GM19463 (cell line): Measurements from ENCODE around the gene ERBB4.
A peak's percentile ranks its signal among the peaks of the same experiment; 100 is the strongest.
"Not testable (repeated sequence)": the region's sequence is repeated elsewhere in the genome, so short reads cannot be mapped to it uniquely, and the experiment has no call there.

ENCODE experiments used
- ATAC-seq: cut with Tn5 transposase; IDR thresholded peaks from one replicate; pipeline ENCODE4 v1.9.1; 2021; ENCODE audit warnings: mild to moderate bottlenecking, moderate library complexity; ENCODE audit not compliant: unreplicated experiment

ERBB4 gene

GRCh38 chr2:212157012-212157411 lies 381.6 kb downstream of the ERBB4 start:
- no peak for ATAC-seq

GRCh38 chr2:212156088-212156487 lies 382.5 kb downstream of the ERBB4 start:
- ATAC-seq, result no peak

GRCh38 chr2:212154477-212154878 lies 384.1 kb downstream of the ERBB4 start:
- ATAC-seq, result no peak

GRCh38 chr2:212153923-212154322 lies 384.7 kb downstream of the ERBB4 start:
- ATAC-seq, result no peak

GRCh38 chr2:212147921-212148513 lies 390.6 kb downstream of the ERBB4 start:
- no peak for ATAC-seq

- no peak for ATAC-seq
Observed at GRCh38 chr2:212146416-212146815, 392.2 kb downstream of the ERBB4 start.

GRCh38 chr2:212145121-212145520 lies 393.5 kb downstream of the ERBB4 start:
- no peak for ATAC-seq

- no peak for ATAC-seq
Observed at GRCh38 chr2:212142631-212143030, 396.0 kb downstream of the ERBB4 start.

- ATAC-seq, result no peak
Observed at GRCh38 chr2:212141499-212141898, 397.1 kb downstream of the ERBB4 start.

- peak; percentile 59 for ATAC-seq
Observed at GRCh38 chr2:212136216-212136795, 402.3 kb downstream of the ERBB4 start.

- ATAC-seq, result peak; percentile 29
Observed at GRCh38 chr2:212135739-212136138, 402.9 kb downstream of the ERBB4 start.

GRCh38 chr2:212133337-212133736 lies 405.3 kb downstream of the ERBB4 start:
- no peak for ATAC-seq

- ATAC-seq, result no peak
Observed at GRCh38 chr2:212124598-212124997, 414.0 kb downstream of the ERBB4 start.

GRCh38 chr2:212119591-212119990 lies 419.0 kb downstream of the ERBB4 start:
- no peak for ATAC-seq

- no peak for ATAC-seq
Observed at GRCh38 chr2:212117926-212118325, 420.7 kb downstream of the ERBB4 start.

GRCh38 chr2:212114489-212114888 lies 424.1 kb downstream of the ERBB4 start:
- ATAC-seq, result no peak

- no peak for ATAC-seq
Observed at GRCh38 chr2:212112401-212112800, 426.2 kb downstream of the ERBB4 start.

GRCh38 chr2:212109792-212110680 lies 428.6 kb downstream of the ERBB4 start:
- no peak for ATAC-seq

- ATAC-seq, result no peak
Observed at GRCh38 chr2:212109217-212109616, 429.4 kb downstream of the ERBB4 start.

- ATAC-seq, result no peak
Observed at GRCh38 chr2:212107989-212108388, 430.6 kb downstream of the ERBB4 start.

GRCh38 chr2:212107014-212107413 lies 431.6 kb downstream of the ERBB4 start:
- ATAC-seq, result no peak

- ATAC-seq, result not testable (repeated sequence)
Observed at GRCh38 chr2:212106536-212106935, 432.1 kb downstream of the ERBB4 start.
